Natural killer cell (primary cell): Measurements from ENCODE around the gene CHI3L1. TPM values are rescaled to one million over a fixed set of nuclear protein-coding genes. Genes with fewer than 3 reads are reported as not detected.

ENCODE experiments used
- ATAC-seq, 3 donors: fragments of 150-1000 bp in 2 of 3; fragments of 200-7000 bp in 1 of 3; cut with Tn5 transposase; 1 replicate in 1 of 3; 2 replicates in 2 of 3; pipeline ENCODE4 v1.10.0; 2021; ENCODE audit warnings: mild to moderate bottlenecking in 2 of 3, moderate library complexity in 2 of 3
- DNase-seq, 2 donors: peaks; one replicate each; pipeline versions ENCODE4 v3.0.0 to v3.0.0-alpha.2; 2013 to 2021; ENCODE audit warnings: mixed read lengths in 1 of 2
- H3K27ac ChIP-seq: one replicate; pipeline ENCODE4 v1.5.1; 2013; ENCODE audit warnings: mild to moderate bottlenecking, low read length
- H3K27me3 ChIP-seq: one replicate; pipeline ENCODE4 v1.6.1; 2013; ENCODE audit warnings: low read length; ENCODE audit not compliant: control insufficient read depth, insufficient read depth
- H3K36me3 ChIP-seq: one replicate; pipeline ENCODE4 v1.6.1; 2013; ENCODE audit warnings: low read length; ENCODE audit not compliant: control insufficient read depth, insufficient read depth
- H3K4me1 ChIP-seq: one replicate; pipeline ENCODE4 v1.6.1; 2013; ENCODE audit warnings: low read length; ENCODE audit not compliant: control insufficient read depth, insufficient read depth
- H3K4me3 ChIP-seq: one replicate; pipeline ENCODE4 v1.5.1; 2013; ENCODE audit warnings: low read length
- H3K9me3 ChIP-seq: one replicate; pipeline ENCODE4 v1.6.1; 2013; ENCODE audit warnings: low read length; ENCODE audit not compliant: control insufficient read depth, insufficient read depth
- H3K27ac Mint-ChIP-seq, 2 donors: one replicate each; pipeline ENCODE4 v1.8.0; 2022; ENCODE audit warnings: mild to moderate bottlenecking in 2 of 2, mixed read lengths in 2 of 2, moderate library complexity in 1 of 2
- H3K27me3 Mint-ChIP-seq, 2 donors: one replicate each; pipeline ENCODE4 v1.8.0; 2022; ENCODE audit warnings: low read depth in 2 of 2, mixed read lengths in 2 of 2
- H3K36me3 Mint-ChIP-seq: one replicate; pipeline ENCODE4 v1.8.0; 2022; ENCODE audit warnings: mixed read lengths
- H3K4me1 Mint-ChIP-seq, 2 donors: one replicate each; pipeline ENCODE4 v1.8.0; 2022; ENCODE audit warnings: mixed read lengths in 2 of 2
- H3K4me3 Mint-ChIP-seq: one replicate; pipeline ENCODE4 v1.8.0; 2022; ENCODE audit warnings: mild to moderate bottlenecking, moderate library complexity, mixed read lengths
- H3K9me3 Mint-ChIP-seq, 2 donors: one replicate each; pipeline ENCODE4 v1.8.0; 2022; ENCODE audit warnings: mixed read lengths in 2 of 2
- WGBS: methylation state at CpG from one replicate; pipeline ENCODE4 v1.1.7; 2013; ENCODE audit warnings: missing lambda C conversion rate; ENCODE audit not compliant: insufficient coverage; 5-methylcytosine and 5-hydroxymethylcytosine counted together
- intact Hi-C: fragments of 100-400 bp; cut with micrococcal nuclease; formaldehyde crosslinking; loops from one replicate; pipeline ENCODE4 v1.14.2; 2022
- total RNA-seq, 4 donors: library from RNA; stranded (reverse); fragments of 120-200 nt in 1 of 4; gene quantifications; one replicate each; pipeline versions ENCODE4 v1.2.3 to v1.2.4, GENCODE V29; 2013 to 2022
- TF ChIP-seq, protein P1 (sequence below): fragments of 200-600 bp; IDR thresholded peaks from one replicate; pipeline ENCODE4 v1.8.0; 2022; ENCODE audit warnings: antibody characterized with exemption

The CHI3L1 gene
- total RNA-seq, 3 donors from 2014 or later (not counting 1 experiment from before 2014, with no cell fraction given): 1.0 TPM; not detected in 2

DNA sequence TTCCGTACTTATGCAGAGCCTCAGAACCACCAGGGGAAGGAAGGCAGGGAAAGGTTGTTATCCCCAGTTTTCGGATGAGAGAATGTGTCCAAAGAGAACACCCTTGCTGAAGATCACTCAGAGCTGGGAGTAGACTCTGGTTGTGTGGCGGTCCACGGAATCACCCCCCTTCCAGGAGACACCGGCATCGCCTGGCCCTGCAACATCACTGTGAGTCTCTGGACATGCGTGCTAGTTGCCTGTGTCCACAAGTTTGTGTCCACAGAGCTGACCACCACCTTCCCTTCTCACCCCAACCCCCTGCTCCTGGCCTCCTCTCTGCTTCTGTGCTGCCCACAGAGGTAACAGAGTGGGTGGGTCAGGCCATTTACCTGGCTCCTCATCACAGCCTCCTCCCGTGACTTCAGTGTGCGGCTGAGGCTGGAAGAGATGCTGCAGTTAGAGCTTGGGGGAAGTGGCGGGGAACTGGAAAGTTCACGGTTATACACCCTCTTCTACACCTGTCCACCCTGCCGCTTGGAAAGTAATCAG, 18.2 kb downstream of the CHI3L1 start:
- intact Hi-C loops: no loop called here
- peaks cover 0 to 12% of the 10 kb centered on the region in 2 donors for H3K27me3 Mint-ChIP-seq
- no peaks in the 10 kb centered on the region for H3K9me3 Mint-ChIP-seq
- Histone ChIP-seq H3K27ac (no peak overlapping the region), H3K27me3 (no peaks in the 10 kb centered on the region), H3K4me3 (no peak overlapping the region), H3K9me3 (no peaks in the 10 kb centered on the region), H3K4me1 (no peaks in the 10 kb centered on the region), H3K36me3 (no peaks in the 10 kb centered on the region)
- 88% methylated on average over 12 of the region's 12 CpGs for WGBS
- no peaks in the 10 kb centered on the region for H3K36me3 Mint-ChIP-seq
- ATAC-seq (no peak), DNase-seq (no peak)
- no peak overlapping the region for H3K27ac Mint-ChIP-seq
- H3K4me1 Mint-ChIP-seq: peaks cover 0 to 15% of the 10 kb centered on the region in 2 donors
- TF ChIP-seq, protein P1, sequence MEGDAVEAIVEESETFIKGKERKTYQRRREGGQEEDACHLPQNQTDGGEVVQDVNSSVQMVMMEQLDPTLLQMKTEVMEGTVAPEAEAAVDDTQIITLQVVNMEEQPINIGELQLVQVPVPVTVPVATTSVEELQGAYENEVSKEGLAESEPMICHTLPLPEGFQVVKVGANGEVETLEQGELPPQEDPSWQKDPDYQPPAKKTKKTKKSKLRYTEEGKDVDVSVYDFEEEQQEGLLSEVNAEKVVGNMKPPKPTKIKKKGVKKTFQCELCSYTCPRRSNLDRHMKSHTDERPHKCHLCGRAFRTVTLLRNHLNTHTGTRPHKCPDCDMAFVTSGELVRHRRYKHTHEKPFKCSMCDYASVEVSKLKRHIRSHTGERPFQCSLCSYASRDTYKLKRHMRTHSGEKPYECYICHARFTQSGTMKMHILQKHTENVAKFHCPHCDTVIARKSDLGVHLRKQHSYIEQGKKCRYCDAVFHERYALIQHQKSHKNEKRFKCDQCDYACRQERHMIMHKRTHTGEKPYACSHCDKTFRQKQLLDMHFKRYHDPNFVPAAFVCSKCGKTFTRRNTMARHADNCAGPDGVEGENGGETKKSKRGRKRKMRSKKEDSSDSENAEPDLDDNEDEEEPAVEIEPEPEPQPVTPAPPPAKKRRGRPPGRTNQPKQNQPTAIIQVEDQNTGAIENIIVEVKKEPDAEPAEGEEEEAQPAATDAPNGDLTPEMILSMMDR: no peak
- no peak overlapping the region for H3K4me3 Mint-ChIP-seq

DNA sequence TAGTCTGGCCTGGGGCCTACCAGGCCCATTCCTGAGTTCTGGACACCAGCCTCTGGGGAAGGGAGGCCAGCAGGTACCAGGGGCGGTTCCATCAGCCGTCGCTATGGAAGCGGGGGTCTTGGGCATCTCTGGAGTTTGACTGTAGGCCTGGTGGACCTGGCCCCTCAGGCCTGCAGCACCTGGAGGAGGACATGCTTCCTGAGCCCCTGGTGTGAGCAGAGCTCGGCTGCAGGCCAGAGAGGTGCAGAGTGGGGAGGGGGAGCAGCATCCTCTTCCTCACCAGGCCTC, 18.6 kb downstream of the CHI3L1 start:
- H3K36me3 ChIP-seq: no peaks in the 10 kb centered on the region
- H3K27me3 Mint-ChIP-seq: peaks cover 2 to 17% of the 10 kb centered on the region in 2 donors
- TF ChIP-seq, protein P1: no peak
- no peaks in the 10 kb centered on the region for H3K27me3 ChIP-seq
- H3K9me3 ChIP-seq: no peaks in the 10 kb centered on the region
- no peak overlapping the region for H3K27ac Mint-ChIP-seq
- peaks cover 0 to 15% of the 10 kb centered on the region in 2 donors for H3K4me1 Mint-ChIP-seq
- ATAC-seq: no peak
- no peak overlapping the region for H3K27ac ChIP-seq
- H3K9me3 Mint-ChIP-seq: no peaks in the 10 kb centered on the region
- H3K4me3 ChIP-seq: no peak overlapping the region
- H3K4me1 ChIP-seq: no peaks in the 10 kb centered on the region
- no peaks in the 10 kb centered on the region for H3K36me3 Mint-ChIP-seq
- intact Hi-C loops: no loop called here
- H3K4me3 Mint-ChIP-seq: no peak overlapping the region
- WGBS: 97% methylated on average over 5 of the region's 5 CpGs
- DNase-seq: no peak

- H3K4me3 ChIP-seq: no peak overlapping the region
- H3K36me3 ChIP-seq: no peaks in the 10 kb centered on the region
- no peak for DNase-seq
- Mint-ChIP-seq H3K36me3 (no peaks in the 10 kb centered on the region), H3K9me3 (no peaks in the 10 kb centered on the region), H3K4me3 (no peak overlapping the region), H3K27me3 (peaks cover 4 to 22% of the 10 kb centered on the region in 2 donors), H3K4me1 (peaks cover 0 to 15% of the 10 kb centered on the region in 2 donors), H3K27ac (no peak overlapping the region)
- 72% methylated on average over 23 of the region's 23 CpGs for WGBS
- no peaks in the 10 kb centered on the region for H3K9me3 ChIP-seq
- ATAC-seq: peak in 1 of 3 donors; percentile 38
- H3K4me1 ChIP-seq: no peaks in the 10 kb centered on the region
- TF ChIP-seq, protein P1: no peak
- intact Hi-C loops: no loop called here
- H3K27ac ChIP-seq: no peak overlapping the region
- no peaks in the 10 kb centered on the region for H3K27me3 ChIP-seq
Observed at GRCh38 chr1:203167026-203167912, 19.2 kb downstream of the CHI3L1 start.
